HG03378 (cell line): Measurements from ENCODE around the gene GINM1.

Experiments used
- ATAC-seq: cut with Tn5 transposase; IDR thresholded peaks from one replicate; pipeline ENCODE4 v1.9.1; 2021; ENCODE audit warnings: mild to moderate bottlenecking, moderate library complexity; ENCODE audit not compliant: unreplicated experiment

The GINM1 gene

GRCh38 chr6:149565527-149566409, at the start of gene GINM1:
TSS of gene GINM1 (plus strand) at chr6:149566375. CDS start at chr6:149566415, 40 bp downstream.
- ATAC-seq: peak; percentile 71

GRCh38 chr6:149529650-149530049, 36.5 kb upstream of the GINM1 start:
- ATAC-seq: no peak

GRCh38 chr6:149534742-149535141, 31.4 kb upstream of the GINM1 start:
- no peak for ATAC-seq

GRCh38 chr6:149541139-149541538, 25.0 kb upstream of the GINM1 start:
- no peak for ATAC-seq

GRCh38 chr6:149544646-149545257, 21.4 kb upstream of the GINM1 start:
- no peak for ATAC-seq

GRCh38 chr6:149545258-149545753, 20.9 kb upstream of the GINM1 start:
- no peak for ATAC-seq

- peak; percentile 79 for ATAC-seq
Observed at GRCh38 chr6:149545754-149546471, 20.3 kb upstream of the GINM1 start, which contains the start of gene PPIL4. TSS of gene PPIL4 (minus strand) at chr6:149546043. CDS start at chr6:149546005, 38 bp downstream.

- no peak for ATAC-seq
Observed at GRCh38 chr6:149551920-149552319, 14.3 kb upstream of the GINM1 start.

- ATAC-seq: no peak
Observed at GRCh38 chr6:149558029-149558428, 8.1 kb upstream of the GINM1 start.

- ATAC-seq: no peak
Observed at GRCh38 chr6:149559389-149559788, 6.8 kb upstream of the GINM1 start.

- peak; percentile 36 for ATAC-seq
Observed at GRCh38 chr6:149560736-149561135, 5.4 kb upstream of the GINM1 start.

GRCh38 chr6:149563203-149563927, 2.8 kb upstream of the GINM1 start:
- no peak for ATAC-seq

- no peak for ATAC-seq
Observed at GRCh38 chr6:149563928-149564325, 2.2 kb upstream of the GINM1 start.

GRCh38 chr6:149566410-149567193, 427 bp downstream of the GINM1 start:
- ATAC-seq: peak; percentile 20

GRCh38 chr6:149567194-149567586, 1.0 kb downstream of the GINM1 start:
- ATAC-seq: no peak

GRCh38 chr6:149567945-149568585, 1.9 kb downstream of the GINM1 start:
- no peak for ATAC-seq

- ATAC-seq: no peak
Observed at GRCh38 chr6:149580880-149581279, 14.7 kb downstream of the GINM1 start.

GRCh38 chr6:149581349-149581748, 15.2 kb downstream of the GINM1 start:
- no peak for ATAC-seq

GRCh38 chr6:149586149-149586548, 20.0 kb downstream of the GINM1 start:
- no peak for ATAC-seq
